ENCODE results near the gene EREG.

EREG gene

GRCh38 chr4:74433043-74433442, 68.1 kb downstream of the EREG start:
- DNase-seq = no peak

- DNase-seq = no peak
Measured at GRCh38 chr4:74433541-74434172, 68.7 kb downstream of the EREG start.

- DNase-seq = no peak
Measured at GRCh38 chr4:74435296-74435695, 70.4 kb downstream of the EREG start.

- DNase-seq = no peak
Measured at GRCh38 chr4:74437866-74438265, 72.9 kb downstream of the EREG start.
